DOHH2 (cell line): ENCODE data around the gene UNC5B.

Source experiments
- H3F3A ChIP-seq: fragments of 200-600 bp; sonication (generic), shearing (Covaris generic); 2 replicates; pipeline ENCODE4 v1.6.0; 2016; ENCODE audit warnings: antibody characterized with exemption, mild to moderate bottlenecking; ENCODE audit not compliant: control insufficient read depth, insufficient read depth
- H3K27ac ChIP-seq: fragments of 200-600 bp; sonication (generic); 2 replicates; pipeline ENCODE4 v1.5.1; 2014; ENCODE audit warnings: low read depth, mild to moderate bottlenecking, low read length, moderate library complexity
- H3K27me3 ChIP-seq: fragments of 200-600 bp; sonication (generic); 2 replicates; pipeline ENCODE4 v1.6.1; 2014; ENCODE audit warnings: mild to moderate bottlenecking, low read length, mixed read lengths; ENCODE audit not compliant: control insufficient read depth
- H3K36me3 ChIP-seq: fragments of 200-600 bp; sonication (generic); 2 replicates; pipeline ENCODE4 v1.6.1; 2014; ENCODE audit warnings: mild to moderate bottlenecking, low read length, moderate library complexity, mixed read lengths; ENCODE audit not compliant: control insufficient read depth
- H3K4me1 ChIP-seq: fragments of 200-600 bp; sonication (generic); 2 replicates; pipeline ENCODE4 v1.6.1; 2014; ENCODE audit warnings: mild to moderate bottlenecking, low read length, mixed read lengths; ENCODE audit not compliant: control insufficient read depth
- H3K4me2 ChIP-seq: fragments of 200-600 bp; sonication (generic); 2 replicates; pipeline ENCODE4 v1.6.0; 2014; ENCODE audit warnings: mild to moderate bottlenecking, low read length, moderate library complexity
- H3K4me3 ChIP-seq: fragments of 200-600 bp; sonication (generic); 2 replicates; pipeline ENCODE4 v1.5.1; 2014; ENCODE audit warnings: mild to moderate bottlenecking, low read length, mixed read lengths
- H3K79me2 ChIP-seq: fragments of 200-600 bp; sonication (generic); 2 replicates; pipeline ENCODE4 v1.6.1; 2014; ENCODE audit warnings: mild to moderate bottlenecking, low read length, mixed read lengths; ENCODE audit not compliant: control insufficient read depth
- H3K9me2 ChIP-seq: fragments of 200-600 bp; sonication (generic); replicated peaks from 2 replicates; pipeline ENCODE4 v1.6.1; 2014; ENCODE audit warnings: mild to moderate bottlenecking, low read length, mixed read lengths; ENCODE audit not compliant: control insufficient read depth
- H3K9me3 ChIP-seq: fragments of 200-600 bp; sonication (generic); 2 replicates; pipeline ENCODE4 v1.6.1; 2014; ENCODE audit warnings: antibody characterized with exemption, low read length, mixed read lengths; ENCODE audit not compliant: control insufficient read depth, insufficient read depth
- H4K20me1 ChIP-seq: fragments of 200-600 bp; sonication (generic); 2 replicates; pipeline ENCODE4 v1.6.0; 2014; ENCODE audit warnings: low read depth, mild to moderate bottlenecking, antibody characterized with exemption, low read length, moderate library complexity; ENCODE audit not compliant: control insufficient read depth, insufficient read depth
- EZH2phosphoT487 ChIP-seq: fragments of 200-600 bp; sonication (generic); IDR thresholded peaks from 2 replicates; pipeline ENCODE4 v1.6.1; 2017; ENCODE audit warnings: borderline replicate concordance, mild to moderate bottlenecking, antibody characterized with exemption, low read length, moderate library complexity, mixed read lengths
- TF ChIP-seq, protein P1 (sequence below): fragments of 200-600 bp; sonication (generic); IDR thresholded peaks from one replicate; pipeline ENCODE4 v1.5.1; 2014; ENCODE audit warnings: antibody characterized with exemption, mild to moderate bottlenecking, low read depth, low read length; ENCODE audit not compliant: poor library complexity, severe bottlenecking

Gene UNC5B

DNA sequence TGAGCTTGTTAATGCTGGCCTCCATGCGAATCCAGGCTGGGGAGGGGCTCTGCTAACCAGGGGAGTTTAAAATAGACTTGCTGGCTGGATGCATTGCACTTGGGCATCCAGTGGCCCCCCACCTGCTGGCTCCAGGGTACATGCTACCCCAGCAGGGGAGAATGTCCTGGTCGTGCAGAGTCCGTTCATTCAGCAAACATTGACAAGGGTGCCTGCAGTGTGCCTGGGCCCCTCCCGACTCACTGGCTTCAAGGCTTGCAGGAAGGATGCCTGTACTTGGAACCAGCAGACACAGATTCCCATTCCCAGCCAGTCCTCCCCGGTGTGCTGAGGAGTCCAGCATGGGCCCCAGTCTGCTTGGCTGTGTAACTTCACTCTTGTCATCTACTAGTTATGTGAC, 108.2 kb downstream of the UNC5B start:
- peaks cover 8% of the 10 kb centered on the region for H3K27me3 ChIP-seq
- H3K79me2 ChIP-seq, result no peaks in the 10 kb centered on the region

DNA sequence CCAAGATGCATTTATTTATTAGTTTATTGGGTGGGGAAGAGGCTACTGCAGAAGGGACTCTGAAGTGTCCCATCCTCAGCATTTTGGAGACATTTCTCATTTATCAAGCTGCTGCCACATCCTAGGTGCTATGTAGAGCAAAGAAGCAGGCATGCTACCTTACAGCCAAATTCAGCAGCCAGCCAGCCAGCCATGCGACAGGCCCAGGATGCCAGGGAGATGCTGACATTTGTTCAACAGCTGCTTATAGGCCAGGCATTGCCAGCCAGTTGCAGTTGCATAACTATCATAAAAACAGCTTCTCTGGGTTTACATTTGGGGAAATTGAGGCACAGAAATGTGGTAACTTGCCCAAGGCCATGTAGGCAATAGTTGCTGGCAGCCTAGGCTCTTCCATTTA, 109.0 kb downstream of the UNC5B start:
- H3F3A ChIP-seq, result no peaks in the 10 kb centered on the region
- no peak for TF ChIP-seq EZH2phosphoT487
- TF ChIP-seq, protein P1, sequence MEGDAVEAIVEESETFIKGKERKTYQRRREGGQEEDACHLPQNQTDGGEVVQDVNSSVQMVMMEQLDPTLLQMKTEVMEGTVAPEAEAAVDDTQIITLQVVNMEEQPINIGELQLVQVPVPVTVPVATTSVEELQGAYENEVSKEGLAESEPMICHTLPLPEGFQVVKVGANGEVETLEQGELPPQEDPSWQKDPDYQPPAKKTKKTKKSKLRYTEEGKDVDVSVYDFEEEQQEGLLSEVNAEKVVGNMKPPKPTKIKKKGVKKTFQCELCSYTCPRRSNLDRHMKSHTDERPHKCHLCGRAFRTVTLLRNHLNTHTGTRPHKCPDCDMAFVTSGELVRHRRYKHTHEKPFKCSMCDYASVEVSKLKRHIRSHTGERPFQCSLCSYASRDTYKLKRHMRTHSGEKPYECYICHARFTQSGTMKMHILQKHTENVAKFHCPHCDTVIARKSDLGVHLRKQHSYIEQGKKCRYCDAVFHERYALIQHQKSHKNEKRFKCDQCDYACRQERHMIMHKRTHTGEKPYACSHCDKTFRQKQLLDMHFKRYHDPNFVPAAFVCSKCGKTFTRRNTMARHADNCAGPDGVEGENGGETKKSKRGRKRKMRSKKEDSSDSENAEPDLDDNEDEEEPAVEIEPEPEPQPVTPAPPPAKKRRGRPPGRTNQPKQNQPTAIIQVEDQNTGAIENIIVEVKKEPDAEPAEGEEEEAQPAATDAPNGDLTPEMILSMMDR, result no peak
- H3K4me1 ChIP-seq, result peaks cover 17% of the 10 kb centered on the region
- H3K9me2 ChIP-seq, result no peaks in the 10 kb centered on the region
- no peak overlapping the region for H3K27ac ChIP-seq
- H3K4me2 ChIP-seq, result no peak overlapping the region
- no peak overlapping the region for H3K4me3 ChIP-seq
- H3K79me2 ChIP-seq, result no peaks in the 10 kb centered on the region
- H3K9me3 ChIP-seq, result no peaks in the 10 kb centered on the region
- H4K20me1 ChIP-seq, result no peaks in the 10 kb centered on the region
- H3K36me3 ChIP-seq, result peaks cover 14% of the 10 kb centered on the region
- no peaks in the 10 kb centered on the region for H3K27me3 ChIP-seq

More for the DNA sequence above, 108.2 kb downstream of the UNC5B start:
- Histone ChIP-seq H3K9me3 (no peaks in the 10 kb centered on the region), H3F3A (no peaks in the 10 kb centered on the region), H4K20me1 (no peaks in the 10 kb centered on the region), H3K4me1 (peaks cover 17% of the 10 kb centered on the region), H3K4me3 (no peak overlapping the region), H3K9me2 (no peaks in the 10 kb centered on the region), H3K36me3 (peaks cover 14% of the 10 kb centered on the region), H3K4me2 (no peak overlapping the region), H3K27ac (no peak overlapping the region)
- TF ChIP-seq, protein P1, result no peak
- no peak for TF ChIP-seq EZH2phosphoT487

GRCh38 chr10:71323407-71323806, 111.0 kb downstream of the UNC5B start:
- Histone ChIP-seq H3F3A (no peaks in the 10 kb centered on the region), H3K79me2 (no peaks in the 10 kb centered on the region), H3K4me2 (peak overlapping the region; percentile 18), H3K9me2 (no peaks in the 10 kb centered on the region), H3K27me3 (no peaks in the 10 kb centered on the region), H3K9me3 (no peaks in the 10 kb centered on the region), H3K4me3 (peak overlapping the region; percentile 7; the same call in 1 of the 2 replicates), H3K36me3 (peaks cover 14% of the 10 kb centered on the region), H4K20me1 (no peaks in the 10 kb centered on the region), H3K27ac (no peak overlapping the region), H3K4me1 (peaks cover 17% of the 10 kb centered on the region)
- TF ChIP-seq, protein P1, result no peak
- TF ChIP-seq EZH2phosphoT487, result no peak
